ENCODE measurements around the gene PHOX2B. TPM values are rescaled to one million over a fixed set of nuclear protein-coding genes. Genes with fewer than 3 reads are reported as not detected.
"Not testable (repeated sequence)": the region's sequence is repeated elsewhere in the genome, so short reads cannot be mapped to it uniquely, and the experiment has no call there.

PHOX2B gene
- total and polyA plus RNA-seq, 2 of the 13 experiments (the other 11 are each of a cell fraction or from before 2014, with no cell fraction given), result not detected

DNA sequence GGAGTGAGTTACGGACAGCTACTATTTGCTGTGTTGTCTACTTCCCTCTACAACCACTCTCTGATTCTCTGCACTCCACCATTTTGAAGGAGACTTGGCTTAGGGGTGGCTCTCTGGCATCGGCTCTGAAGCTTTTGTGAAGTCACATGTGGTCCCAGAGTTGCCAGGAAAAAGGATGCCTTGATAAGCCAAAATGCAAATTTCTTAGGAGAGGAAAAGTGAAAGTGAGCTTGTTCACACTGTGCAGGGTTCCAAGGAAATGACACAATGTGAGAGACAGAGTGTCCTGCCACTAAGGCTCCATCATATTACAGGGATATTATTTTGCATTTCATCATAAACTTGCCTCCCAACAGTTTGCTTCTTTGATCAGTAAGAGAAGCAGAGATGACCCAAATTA, 7.2 kb downstream of the PHOX2B start:
- H3K9ac ChIP-seq (ENCODE audit: insufficient read depth, low read depth, low read length), result no peak overlapping the region
- peaks cover 1 to 15% of the 10 kb centered on the region in 2 experiments; a peak in 2 of 5 replicates for H3K27me3 ChIP-seq (ENCODE audit: control insufficient read depth in 1 of 2, insufficient read depth in 2 of 2, low read length in 2 of 2)
- no peak overlapping the region for H3K4me2 ChIP-seq (ENCODE audit: low read depth, low read length)
- ChIA-PET CTCF (ENCODE audit: low intra/inter-chr PET ratio, low total read pairs) (no interaction called here), POLR2A (no interaction called here)
- no peak overlapping the region for H3K27ac ChIP-seq (ENCODE audit: extremely low read length, insufficient read depth, low read length)
- no peak overlapping the region for H3K4me3 ChIP-seq (replicated peaks in 1 of 3; ENCODE audit: insufficient read depth in 1 of 3, low read depth in 2 of 3, low read length in 3 of 3)
- TF ChIP-seq, protein P1, sequence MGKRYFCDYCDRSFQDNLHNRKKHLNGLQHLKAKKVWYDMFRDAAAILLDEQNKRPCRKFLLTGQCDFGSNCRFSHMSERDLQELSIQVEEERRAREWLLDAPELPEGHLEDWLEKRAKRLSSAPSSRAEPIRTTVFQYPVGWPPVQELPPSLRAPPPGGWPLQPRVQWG (CRISPR knock-in tag; IDR thresholded peaks at IDR 0.05; ENCODE audit: borderline replicate concordance, low read depth), result no peak
- TF ChIP-seq TRIM24 (CRISPR knock-in tag; IDR thresholded peaks at IDR 0.05) (no peak), ZNF749 (CRISPR knock-in tag; IDR thresholded peaks at IDR 0.05; ENCODE audit: borderline replicate concordance) (no peak), SOX6 (IDR thresholded peaks at IDR 0.05) (no peak), SOX6 (CRISPR knock-in tag; IDR thresholded peaks at IDR 0.05) (no peak), SP4 (CRISPR knock-in tag; IDR thresholded peaks at IDR 0.05) (no peak), ATF7 (IDR thresholded peaks at IDR 0.05) (no peak), ATF7 (CRISPR knock-in tag; IDR thresholded peaks at IDR 0.05) (no peak), HNRNPL (IDR thresholded peaks at IDR 0.05; ENCODE audit: low read depth, low read length) (no peak)
- TF ChIP-seq, protein P2, sequence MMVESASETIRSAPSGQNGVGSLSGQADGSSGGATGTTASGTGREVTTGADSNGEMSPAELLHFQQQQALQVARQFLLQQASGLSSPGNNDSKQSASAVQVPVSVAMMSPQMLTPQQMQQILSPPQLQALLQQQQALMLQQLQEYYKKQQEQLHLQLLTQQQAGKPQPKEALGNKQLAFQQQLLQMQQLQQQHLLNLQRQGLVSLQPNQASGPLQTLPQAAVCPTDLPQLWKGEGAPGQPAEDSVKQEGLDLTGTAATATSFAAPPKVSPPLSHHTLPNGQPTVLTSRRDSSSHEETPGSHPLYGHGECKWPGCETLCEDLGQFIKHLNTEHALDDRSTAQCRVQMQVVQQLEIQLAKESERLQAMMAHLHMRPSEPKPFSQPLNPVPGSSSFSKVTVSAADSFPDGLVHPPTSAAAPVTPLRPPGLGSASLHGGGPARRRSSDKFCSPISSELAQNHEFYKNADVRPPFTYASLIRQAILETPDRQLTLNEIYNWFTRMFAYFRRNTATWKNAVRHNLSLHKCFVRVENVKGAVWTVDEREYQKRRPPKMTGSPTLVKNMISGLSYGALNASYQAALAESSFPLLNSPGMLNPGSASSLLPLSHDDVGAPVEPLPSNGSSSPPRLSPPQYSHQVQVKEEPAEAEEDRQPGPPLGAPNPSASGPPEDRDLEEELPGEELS (CRISPR knock-in tag; IDR thresholded peaks at IDR 0.05), result no peak
- FAIRE-seq (no peak), DNase-seq (ENCODE audit: low spot score) (no peak), ATAC-seq (no peak)
- no peaks in the 10 kb centered on the region for H4K20me1 ChIP-seq (ENCODE audit: insufficient read depth, low read length)
- intact Hi-C loops (cut with micrococcal nuclease; ENCODE audit: unreplicated experiment), result no loop called here
- no peaks in the 10 kb centered on the region for H3K9me3 ChIP-seq (ENCODE audit: low read length)
- H3K79me2 ChIP-seq (ENCODE audit: insufficient read depth, low read length), result no peaks in the 10 kb centered on the region
- H3K4me1 ChIP-seq (ENCODE audit: insufficient read depth, low read length), result no peaks in the 10 kb centered on the region
- no peak overlapping the region for H2AFZ ChIP-seq (ENCODE audit: low read length)
- WGBS (ENCODE audit: low lambda C conversion rate), result 0% methylated on average over 2 of the region's 2 CpGs
- no peaks in the 10 kb centered on the region for H3K36me3 ChIP-seq (replicated peaks in 1 of 2; ENCODE audit: control insufficient read depth in 1 of 2, insufficient read depth in 2 of 2, low read length in 2 of 2)
- in situ Hi-C loops (cut with HindIII; ENCODE audit: extremely low pct_ligation_motif_present, low pct_unique_long_range_greater_than_20kb), result no loop called here
- BruUV-seq (replicated peaks), result no TSS peak

DNA sequence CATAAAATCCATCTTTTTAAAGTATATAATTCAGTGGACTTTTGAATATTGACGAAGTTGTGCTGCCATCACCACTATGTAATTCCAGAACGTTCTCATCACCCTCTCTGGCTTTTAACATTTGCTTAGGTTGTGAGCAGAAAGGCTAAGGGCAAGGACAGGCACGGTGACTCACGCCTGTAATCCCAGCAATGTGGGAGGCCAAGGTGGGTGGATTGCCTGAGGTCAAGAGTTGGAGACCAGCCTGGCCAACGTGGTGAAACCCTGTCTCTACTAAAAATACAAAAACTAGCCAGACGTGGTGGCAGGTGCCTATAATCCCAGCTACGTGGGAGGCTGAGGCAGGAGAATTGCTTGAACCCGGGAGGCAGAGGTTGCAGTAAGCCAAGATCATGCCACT, 11.0 kb downstream of the PHOX2B start:
- in situ Hi-C loops (cut with HindIII; ENCODE audit: extremely low pct_ligation_motif_present, low pct_unique_long_range_greater_than_20kb); H3K9ac ChIP-seq (ENCODE audit: insufficient read depth, low read depth, low read length); DNase-seq (ENCODE audit: low spot score); CTCF ChIA-PET (ENCODE audit: low intra/inter-chr PET ratio, low total read pairs); H3K4me1 ChIP-seq (ENCODE audit: insufficient read depth, low read length); H3K27me3 ChIP-seq (ENCODE audit: control insufficient read depth in 1 of 2, insufficient read depth in 2 of 2, low read length in 2 of 2); intact Hi-C loops (cut with micrococcal nuclease; ENCODE audit: unreplicated experiment); H3K4me3 ChIP-seq (replicated peaks in 1 of 3; ENCODE audit: insufficient read depth in 1 of 3, low read depth in 2 of 3, low read length in 3 of 3); FAIRE-seq; ATAC-seq; H3K9me3 ChIP-seq (ENCODE audit: low read length); BruUV-seq (replicated peaks); H2AFZ ChIP-seq (ENCODE audit: low read length); H4K20me1 ChIP-seq (ENCODE audit: insufficient read depth, low read length); H3K79me2 ChIP-seq (ENCODE audit: insufficient read depth, low read length); H3K27ac ChIP-seq (ENCODE audit: extremely low read length, insufficient read depth, low read length); H3K4me2 ChIP-seq (ENCODE audit: low read depth, low read length); H3K36me3 ChIP-seq (replicated peaks in 1 of 2; ENCODE audit: control insufficient read depth in 1 of 2, insufficient read depth in 2 of 2, low read length in 2 of 2); POLR2A ChIA-PET: not testable (repeated sequence)
- 3% methylated on average over 8 of the region's 8 CpGs for WGBS (ENCODE audit: low lambda C conversion rate)

Data from HepG2 (cell line).